ENCODE measurements around the gene AKAP14. TPM values are rescaled to one million over a fixed set of nuclear protein-coding genes. Genes with fewer than 3 reads are reported as not detected.

AKAP14 gene
- total and polyA plus RNA-seq, 2 of the 8 experiments (the other 6 are each of a cell fraction or from before 2014, with no cell fraction given) = 0.79 to 1.3 TPM

- Histone ChIP-seq H2BK120ac (replicated peaks; ENCODE audit: low read depth, low read length) (no peak overlapping the region), H3K4me3 (ENCODE audit: extremely low read depth in 1 of 4, insufficient read depth in 2 of 4, low read depth in 3 of 4, low read length in 4 of 4) (no peak overlapping the region), H2AFZ (ENCODE audit: low read length) (no peak overlapping the region), H4K5ac (ENCODE audit: insufficient read length, low read depth, low read length) (no peak overlapping the region), H3K56ac (replicated peaks; ENCODE audit: insufficient read length, low read depth, low read length) (no peak overlapping the region), H2BK20ac (ENCODE audit: low read length) (no peak overlapping the region), H3K79me2 (ENCODE audit: control insufficient read depth in 1 of 2, insufficient read depth in 2 of 2, low read length in 2 of 2) (no peaks in the 10 kb centered on the region), H3K14ac (ENCODE audit: insufficient read length) (no peak overlapping the region), H3K23me2 (ENCODE audit: low read depth, low read length) (no peaks in the 10 kb centered on the region), H2BK5ac (ENCODE audit: low read depth, low read length) (no peak overlapping the region), H4K20me1 (replicated peaks in 1 of 2; ENCODE audit: control insufficient read depth in 1 of 2, insufficient read depth in 2 of 2, low read length in 2 of 2) (no peaks in the 10 kb centered on the region), H3K9me3 (ENCODE audit: insufficient read depth in 2 of 2, low read depth in 1 of 2, low read length in 1 of 2) (no peaks in the 10 kb centered on the region; a peak in 1 of 4 replicates), H3K4ac (replicated peaks; ENCODE audit: insufficient read length, low read depth, low read length) (no peak overlapping the region), H4K8ac (ENCODE audit: extremely low read depth, insufficient read depth, low read length) (no peak overlapping the region), H3K23ac (ENCODE audit: insufficient read length) (no peak overlapping the region), H3K4me2 (ENCODE audit: insufficient read depth in 1 of 2, low read depth in 2 of 2, low read length in 2 of 2) (no peak overlapping the region), H2BK15ac (ENCODE audit: low read length) (no peak overlapping the region), H3K36me3 (ENCODE audit: control insufficient read depth in 2 of 4, insufficient read depth in 4 of 4, low read length in 3 of 4) (no peaks in the 10 kb centered on the region), H4K91ac (replicated peaks; ENCODE audit: insufficient read length, low read length) (no peak overlapping the region), H3K9ac (replicated peaks in 1 of 4; ENCODE audit: extremely low read depth in 1 of 4, low read depth in 3 of 4, low read length in 3 of 4) (no peak overlapping the region), H3K79me1 (ENCODE audit: low read depth, low read length) (no peaks in the 10 kb centered on the region), H3K18ac (ENCODE audit: extremely low read depth, low read length) (no peak overlapping the region), H3K27ac (ENCODE audit: low read depth, low read length) (no peak overlapping the region), H2AK5ac (ENCODE audit: low read depth, low read length) (no peak overlapping the region), H3K27me3 (replicated peaks in 1 of 4; ENCODE audit: control insufficient read depth in 3 of 4, extremely low read depth in 1 of 4, insufficient read depth in 3 of 4, low read length in 3 of 4) (no peaks in the 10 kb centered on the region), H2BK12ac (ENCODE audit: low read depth, low read length) (no peak overlapping the region), H3K4me1 (replicated peaks in 1 of 4; ENCODE audit: control insufficient read depth in 3 of 4, insufficient read depth in 4 of 4, low read length in 3 of 4) (no peaks in the 10 kb centered on the region)
- WGBS, 2 experiments (ENCODE audit: extremely low coverage in 1 of 2, insufficient coverage in 1 of 2, insufficient read length in 1 of 2, insufficient replicate concordance in 2 of 2, low coverage in 1 of 2, low lambda C conversion rate in 2 of 2, missing lambda C conversion rate in 1 of 2) = 64% methylated on average over 3 of the region's 5 CpGs; no CpG with 5 or more reads in 1 of the 2 experiments
- DNase-seq (ENCODE audit: low read depth in 1 of 2, low spot score in 2 of 2) (no peak), FAIRE-seq (no peak)
- CTCF ChIA-PET (ENCODE audit: partially characterized antibody) = interaction anchor here (1.2 to 2.9 kb wide), 2 partner anchors 33 to 559 kb away, joined by 4 to 8 read pairs; no protein-coding TSS in a partner anchor
- POLR2A ChIA-PET (ENCODE audit: partially characterized antibody) = no interaction called here
- no peak for TF ChIP-seq EZH2 (IDR thresholded peaks at IDR 0.05; ENCODE audit: low read depth, low read length, severe bottlenecking)
- TF ChIP-seq HDAC2 (IDR thresholded peaks at IDR 0.05; ENCODE audit: borderline replicate concordance in 1 of 2, low read depth in 2 of 2, low read length in 2 of 2) = no peak
- TF ChIP-seq SIX5 (IDR thresholded peaks at IDR 0.05; ENCODE audit: low read depth, low read length) = no peak
These were observed 20.6 kb downstream of the AKAP14 start for GRCh38 chrX:119916310-119916709.
